GM19438 (cell line): ENCODE data around the gene LONRF2.
"Not testable (repeated sequence)": the region's sequence is repeated elsewhere in the genome, so short reads cannot be mapped to it uniquely, and the experiment has no call there.

Experiments
- ATAC-seq: cut with Tn5 transposase; IDR thresholded peaks from one replicate; pipeline ENCODE4 v1.9.1; 2021; ENCODE audit warnings: low read depth; ENCODE audit not compliant: unreplicated experiment

LONRF2 gene

DNA sequence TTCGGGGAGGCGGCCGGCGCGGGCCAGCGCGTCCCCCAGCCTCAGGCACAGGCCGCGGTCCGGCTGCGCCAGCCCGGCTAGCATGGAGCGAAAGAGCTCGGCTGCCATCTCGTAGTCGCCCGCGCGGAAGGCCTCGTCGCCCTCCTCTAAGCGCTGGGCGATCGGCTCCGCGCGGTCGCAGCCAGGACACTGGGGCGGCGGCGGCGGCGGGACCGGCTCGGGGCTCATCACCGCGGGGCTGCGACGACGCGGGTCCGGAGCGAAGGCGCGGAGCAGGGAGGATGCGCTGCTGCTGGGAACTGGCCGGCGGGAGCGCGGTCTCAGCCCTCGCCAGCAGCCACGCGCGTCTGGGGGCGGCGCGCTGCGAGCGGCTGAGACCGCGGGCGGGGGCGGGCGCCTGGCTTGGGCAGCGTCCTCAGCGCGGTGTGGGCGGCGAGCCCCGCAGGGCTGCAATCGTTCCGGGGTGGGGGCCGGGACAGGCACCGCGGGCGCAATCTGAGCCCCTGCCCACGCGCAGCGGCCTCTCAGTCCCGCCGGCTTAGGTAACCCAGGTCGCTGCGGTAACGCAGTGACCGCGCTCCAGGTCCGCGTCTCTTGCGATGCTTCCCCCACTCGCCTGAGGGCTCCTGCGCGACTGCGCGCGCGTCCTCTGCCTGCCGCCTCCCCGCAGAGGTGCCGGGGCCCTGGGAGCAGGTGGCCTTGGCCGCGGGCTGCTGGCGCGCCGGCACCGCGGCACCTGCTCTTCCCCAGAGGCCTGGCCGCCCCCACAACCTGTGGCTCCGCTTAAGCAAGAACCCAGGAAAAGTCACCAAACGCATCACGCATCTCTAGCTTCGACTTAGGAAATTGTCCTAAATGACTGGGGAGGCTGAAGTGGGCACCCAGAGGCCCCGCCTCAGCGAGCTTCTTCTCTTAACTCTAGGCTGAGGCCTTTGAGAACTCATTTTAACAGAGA, at the start of gene LONRF2:
LONRF2 (minus strand) TSS at position 636 of the 955 bp plus-strand sequence; CDS start at position 228, 408 bp downstream.
- ATAC-seq = no peak

DNA sequence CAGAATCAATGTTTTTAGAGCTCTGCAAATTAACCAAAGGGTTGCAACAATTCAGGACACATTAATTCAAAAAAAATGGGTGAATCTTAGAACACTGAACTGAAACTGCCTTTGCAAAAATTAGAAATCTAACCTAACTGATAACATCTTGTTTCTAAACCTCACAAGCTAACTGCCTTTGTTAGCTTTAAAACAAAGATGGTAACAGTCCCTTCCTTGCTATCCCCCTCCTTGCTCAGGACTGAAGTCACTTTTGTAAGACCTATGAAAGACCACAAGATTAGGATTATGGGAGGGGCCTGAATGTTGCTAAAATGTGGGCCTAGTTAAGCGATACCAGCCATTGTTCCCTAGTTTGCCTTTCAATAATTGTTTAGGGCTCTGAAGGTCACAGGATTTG, 44.9 kb upstream of the LONRF2 start:
- ATAC-seq = no peak

DNA sequence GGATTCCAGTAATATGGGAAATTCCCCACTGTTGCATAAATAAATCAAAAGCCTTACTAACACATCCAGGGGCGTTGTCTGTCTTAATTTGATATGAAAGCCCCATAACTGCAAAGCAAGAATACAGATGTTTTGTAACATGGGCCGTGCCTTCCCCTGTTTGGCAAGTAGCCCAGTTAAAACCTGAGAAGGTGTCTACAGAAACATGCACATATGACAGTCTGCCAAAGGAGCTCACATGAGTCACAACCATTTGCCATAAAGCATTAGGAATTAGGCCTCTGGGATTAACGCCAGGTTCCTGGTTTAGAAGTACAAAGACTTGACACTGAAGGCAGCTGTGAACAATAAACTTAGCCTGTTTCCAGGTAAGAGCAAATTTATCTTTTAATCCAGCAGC, 43.1 kb upstream of the LONRF2 start:
- ATAC-seq = no peak

DNA sequence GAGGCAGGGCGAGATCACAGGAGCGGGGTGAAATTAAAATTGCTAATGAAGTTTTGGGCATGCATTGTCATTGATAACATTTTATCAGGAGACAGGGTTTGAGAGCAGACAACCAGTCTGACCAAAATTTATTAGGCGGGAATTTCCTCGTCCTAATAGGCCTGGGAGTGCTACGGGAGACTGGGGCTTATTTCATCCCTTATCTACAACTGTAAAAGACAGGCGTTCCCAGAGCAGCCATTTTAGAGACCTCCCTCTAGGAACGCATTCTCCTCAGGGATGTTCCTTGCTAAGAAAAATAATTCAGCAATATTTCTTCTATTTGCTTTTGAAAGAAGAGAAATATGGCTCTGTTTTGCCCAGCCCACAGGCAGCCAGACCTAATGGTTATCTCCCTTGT, 40.0 kb upstream of the LONRF2 start:
- not testable (repeated sequence) for ATAC-seq

DNA sequence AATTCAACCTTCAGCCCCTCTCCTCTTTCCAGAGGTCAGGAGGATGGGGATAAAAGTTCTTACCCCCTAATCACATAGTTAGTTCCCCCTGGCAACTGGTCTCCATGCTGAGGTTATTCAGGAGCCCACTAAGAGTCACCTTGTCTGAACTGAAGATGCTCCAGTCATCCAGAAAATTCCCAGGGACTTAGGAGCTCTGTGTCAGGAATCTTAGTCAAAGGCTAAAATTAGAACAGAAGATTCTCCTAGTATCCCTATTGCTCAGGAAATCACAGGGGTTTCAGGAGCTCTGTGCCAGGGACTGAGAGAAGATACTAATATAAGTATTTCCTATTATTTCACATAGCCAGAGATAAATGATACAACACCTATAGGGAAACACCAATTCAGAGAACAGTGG, 37.3 kb upstream of the LONRF2 start:
- ATAC-seq = no peak

DNA sequence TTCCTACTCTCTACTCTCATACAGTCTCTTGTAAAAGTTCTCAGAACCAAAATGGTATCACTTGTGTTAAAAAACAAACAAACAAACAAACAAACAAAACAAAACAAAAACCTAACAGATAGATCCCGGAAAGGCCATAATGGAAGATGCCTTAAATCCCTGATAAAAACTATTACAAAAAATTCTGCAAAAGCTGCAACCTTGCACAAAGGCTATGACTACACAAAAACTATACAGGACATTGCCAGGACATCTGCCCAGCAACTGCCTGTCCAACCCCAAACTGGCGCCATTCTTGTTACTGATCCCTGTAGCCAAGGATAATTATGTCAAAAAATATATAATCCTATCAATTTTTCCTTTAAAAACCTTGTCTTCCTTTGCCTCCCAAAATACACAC, 36.3 kb upstream of the LONRF2 start:
- no peak for ATAC-seq

DNA sequence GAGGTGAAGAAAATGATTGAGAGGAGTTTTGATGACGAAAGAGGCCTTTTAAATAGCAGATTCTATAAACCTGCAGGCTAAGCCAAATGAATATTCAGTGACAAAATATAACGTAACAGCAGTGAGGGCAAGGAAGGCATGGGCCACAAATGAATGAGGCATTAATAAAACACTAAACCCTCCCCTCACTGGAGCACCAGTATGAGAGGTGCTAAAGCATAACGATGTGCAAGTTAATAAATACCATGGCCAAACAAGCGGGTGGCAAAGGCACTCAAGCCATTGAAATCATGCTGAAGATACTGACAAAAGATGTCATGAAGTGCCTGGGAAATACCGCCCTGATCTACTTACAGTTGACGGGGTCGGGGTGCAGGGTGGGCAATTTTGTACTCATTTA, 30.2 kb upstream of the LONRF2 start:
- no peak for ATAC-seq

DNA sequence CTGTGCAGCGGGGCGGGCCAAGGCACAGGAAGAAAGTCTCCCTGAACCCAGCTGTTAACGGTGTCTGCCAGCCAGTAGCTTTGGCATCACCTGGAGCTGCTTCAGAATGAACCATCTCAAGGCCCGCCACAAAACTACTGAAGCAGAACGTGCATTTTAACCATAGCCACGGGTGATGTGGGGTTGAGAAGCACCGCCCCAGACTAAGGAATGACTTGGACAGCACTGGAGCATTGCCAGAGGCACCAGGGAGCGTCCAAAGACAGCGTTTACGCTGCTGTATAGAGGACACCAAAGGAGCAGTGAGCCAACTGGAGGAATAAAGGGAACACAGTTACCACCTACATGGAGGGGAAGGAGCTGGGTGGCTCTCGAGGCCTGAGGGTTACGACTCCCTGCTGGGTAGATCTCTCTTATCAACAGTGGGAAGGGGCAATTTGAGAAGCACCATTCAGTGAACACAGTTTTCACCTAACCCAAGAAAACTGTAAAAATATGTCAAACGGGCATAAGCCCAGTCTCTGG, 28.4 kb upstream of the LONRF2 start:
- no peak for ATAC-seq

DNA sequence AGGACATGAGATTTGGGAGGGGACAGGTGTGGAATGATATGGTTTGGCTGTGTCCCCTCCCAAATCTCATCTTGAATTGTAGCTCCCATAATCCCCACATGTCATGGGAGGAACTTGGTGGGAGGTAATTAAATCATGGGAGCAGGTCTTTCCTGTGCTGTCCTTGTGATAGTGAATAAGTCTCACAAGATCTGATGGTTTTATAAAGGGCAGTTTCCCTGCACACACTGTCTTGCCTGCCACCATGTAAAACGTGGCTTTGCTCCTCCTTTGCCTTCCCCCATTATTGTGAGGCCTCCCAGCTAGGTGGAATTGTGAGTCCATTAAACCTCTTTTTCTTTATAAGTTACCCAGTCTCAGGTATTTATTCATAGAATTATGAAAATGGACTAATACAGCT, 22.8 kb upstream of the LONRF2 start:
- ATAC-seq = not testable (repeated sequence)

DNA sequence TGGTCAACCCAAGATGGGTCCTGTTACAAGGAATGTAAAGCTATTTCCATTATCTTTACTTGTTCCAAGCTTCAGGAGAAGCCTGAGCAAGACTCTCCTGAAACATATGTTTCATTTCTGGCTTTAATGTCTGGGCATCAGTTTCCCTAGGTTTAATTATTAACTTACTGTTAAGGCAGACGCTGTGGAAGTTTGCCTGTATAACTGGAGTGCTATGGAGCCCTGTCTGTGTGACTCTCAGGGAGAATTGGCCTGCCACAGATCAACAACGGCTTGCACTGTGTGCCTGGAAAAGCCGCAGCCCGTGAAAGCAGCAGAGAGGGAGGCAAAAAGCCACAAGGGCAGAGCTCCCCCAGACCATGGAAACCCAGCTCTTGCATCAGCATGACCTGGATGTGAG, 22.1 kb upstream of the LONRF2 start:
- ATAC-seq = no peak

DNA sequence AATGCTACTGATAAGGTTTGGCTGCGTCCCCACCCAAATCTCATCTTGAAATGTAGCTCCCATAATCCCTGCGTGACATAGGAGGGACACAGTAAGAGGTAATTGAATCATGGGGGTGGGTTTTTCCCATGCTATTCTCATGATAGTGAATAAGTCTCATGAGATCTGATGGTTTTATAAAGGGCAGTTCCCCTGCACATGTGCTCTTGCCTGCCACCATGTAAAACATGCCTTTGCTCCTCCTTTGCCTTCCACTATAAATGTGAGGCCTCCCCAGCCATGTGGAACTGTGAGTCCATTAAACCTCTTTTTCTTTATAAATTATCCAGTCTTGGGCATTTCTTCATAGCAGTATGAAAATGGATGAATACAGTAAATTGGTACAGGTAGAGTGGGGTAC, 20.2 kb upstream of the LONRF2 start:
- ATAC-seq = not testable (repeated sequence)

DNA sequence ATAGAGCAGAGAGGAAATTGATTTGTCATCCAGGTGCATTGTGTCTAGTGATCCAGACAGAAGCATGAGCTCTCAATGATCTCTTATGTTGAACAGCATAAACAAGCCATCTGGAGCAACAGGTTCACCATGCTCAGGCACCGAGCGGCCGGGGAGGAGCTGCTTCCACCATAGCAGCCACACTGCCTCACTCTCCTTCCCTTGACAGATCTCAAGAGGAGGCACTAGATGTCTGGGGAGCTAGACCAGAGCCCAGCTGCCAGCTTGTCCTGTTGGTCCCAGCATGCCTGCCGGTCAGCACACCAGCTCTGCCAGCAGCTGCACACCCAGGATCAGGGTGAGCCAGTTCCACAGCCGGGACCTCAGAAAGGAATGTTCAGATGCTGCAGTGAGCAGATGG, 17.5 kb upstream of the LONRF2 start:
- ATAC-seq = no peak

DNA sequence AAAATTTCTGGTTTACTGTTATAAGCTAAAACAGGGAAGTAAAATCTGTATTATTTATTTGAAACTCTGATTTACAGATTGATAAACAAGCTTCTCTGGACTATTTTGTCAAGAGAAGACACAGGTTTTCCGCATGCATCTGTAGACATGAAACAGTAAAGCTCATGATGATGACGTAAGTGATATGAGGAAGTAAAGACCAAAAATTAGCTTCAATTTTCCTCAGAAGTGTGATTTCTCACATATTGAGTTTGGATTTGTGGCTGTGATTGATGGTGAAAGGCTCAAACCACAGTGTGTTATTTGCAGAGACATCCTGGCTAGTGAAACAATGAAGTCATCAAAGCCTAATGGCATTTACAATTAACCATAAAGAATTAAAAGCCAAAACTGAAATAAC, 12.6 kb upstream of the LONRF2 start:
- no peak for ATAC-seq

DNA sequence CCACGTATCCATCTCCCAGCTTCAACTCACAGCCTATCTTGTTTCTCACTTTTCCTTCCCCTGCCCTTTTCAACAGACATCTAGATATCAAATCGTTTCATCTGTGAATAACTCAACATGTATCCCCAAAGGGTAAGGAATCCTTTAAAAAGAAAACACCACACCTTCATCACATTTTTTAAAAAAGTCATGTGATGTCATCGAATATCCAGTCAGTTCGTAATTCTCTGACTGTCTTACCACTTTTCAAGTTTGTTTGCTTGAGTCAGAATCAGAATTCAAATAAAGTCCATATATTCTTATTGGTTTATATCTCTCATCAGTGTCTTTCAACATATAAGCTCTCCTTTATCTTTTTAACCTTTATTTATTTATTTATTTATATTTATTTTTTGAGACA, 5.4 kb upstream of the LONRF2 start:
- no peak for ATAC-seq

DNA sequence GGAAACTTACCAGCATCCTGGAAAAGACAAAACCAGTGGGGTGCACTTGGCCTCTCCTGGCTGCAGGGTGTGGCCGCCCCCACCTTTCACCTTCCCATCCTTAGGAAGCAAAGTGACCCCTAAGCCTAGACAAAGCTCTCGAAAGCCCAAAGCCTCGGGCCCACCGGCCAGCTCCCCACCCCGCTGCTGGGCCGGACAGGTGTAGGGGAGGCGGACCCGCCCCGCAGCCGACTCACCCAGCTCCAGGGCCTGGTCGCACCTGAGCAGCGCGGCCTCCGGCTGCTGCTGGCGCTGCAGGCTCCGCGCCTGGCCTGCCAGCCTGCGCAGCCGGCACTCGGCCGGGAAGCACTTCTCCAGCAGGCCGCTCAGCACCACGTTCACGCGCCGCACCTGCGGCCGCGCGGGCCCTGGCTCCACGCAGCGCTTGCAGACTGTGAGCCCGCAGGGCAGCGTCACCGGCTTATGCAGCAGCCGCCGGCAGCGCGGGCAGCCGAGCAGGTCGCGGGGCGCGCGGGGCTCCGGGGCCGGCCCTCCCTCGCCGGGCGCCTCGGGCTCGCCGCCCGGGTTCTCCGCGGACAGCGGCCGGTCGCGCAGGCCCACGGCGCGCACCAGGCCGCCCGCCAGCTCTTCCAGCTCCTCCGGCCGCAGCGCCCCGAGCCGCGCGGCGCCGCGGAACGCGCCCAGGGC, 979 bp downstream of the LONRF2 start:
- ATAC-seq = no peak

DNA sequence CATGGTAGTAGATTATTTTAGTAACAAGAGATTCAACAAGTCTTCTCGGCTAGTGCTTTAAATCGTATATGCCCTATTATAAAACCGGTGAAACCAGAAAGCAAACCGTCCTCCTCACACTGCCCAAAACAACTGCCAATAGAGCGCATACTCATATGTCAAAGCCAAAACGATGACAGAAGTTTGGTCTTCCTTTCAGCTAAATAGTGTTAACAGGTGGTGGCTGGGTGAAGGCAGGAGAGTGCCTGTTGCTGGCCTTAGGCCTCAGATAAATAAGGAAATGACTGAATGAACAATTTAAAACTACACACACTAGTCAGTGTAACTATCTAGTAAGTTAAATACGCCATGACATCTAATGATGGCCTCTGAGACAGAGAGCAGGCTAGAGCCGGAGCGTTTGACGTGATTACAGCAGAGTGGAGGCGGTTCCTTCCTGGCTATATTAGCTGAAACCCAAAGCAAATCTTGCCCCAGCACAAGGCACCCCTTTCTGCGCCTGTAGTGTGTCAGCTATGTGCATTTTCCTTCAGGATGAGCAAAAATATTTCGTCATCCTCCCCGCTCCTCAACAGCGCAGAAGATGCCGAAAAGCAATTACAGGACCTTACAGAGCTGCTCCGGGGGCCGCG, 1.6 kb downstream of the LONRF2 start:
- ATAC-seq = no peak

DNA sequence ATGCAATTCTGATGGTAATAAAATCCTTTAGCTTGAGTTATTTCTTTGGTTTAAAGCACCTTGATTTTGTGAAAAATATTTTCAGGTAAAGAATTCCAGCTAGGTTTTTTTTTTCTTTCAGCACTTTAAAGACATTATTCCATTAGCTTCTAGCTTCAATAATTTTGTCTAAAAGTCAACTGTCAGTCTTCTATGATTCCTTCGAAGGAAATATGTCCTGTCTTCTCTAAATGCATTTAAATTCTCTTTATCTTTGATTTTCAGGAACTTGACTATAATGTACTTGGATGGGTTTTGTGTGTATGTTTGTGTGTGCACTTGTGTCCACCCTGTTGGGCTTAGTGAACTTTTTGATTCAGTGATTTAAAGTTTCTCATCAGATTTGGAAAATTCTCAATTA, 4.7 kb downstream of the LONRF2 start:
- ATAC-seq = no peak

DNA sequence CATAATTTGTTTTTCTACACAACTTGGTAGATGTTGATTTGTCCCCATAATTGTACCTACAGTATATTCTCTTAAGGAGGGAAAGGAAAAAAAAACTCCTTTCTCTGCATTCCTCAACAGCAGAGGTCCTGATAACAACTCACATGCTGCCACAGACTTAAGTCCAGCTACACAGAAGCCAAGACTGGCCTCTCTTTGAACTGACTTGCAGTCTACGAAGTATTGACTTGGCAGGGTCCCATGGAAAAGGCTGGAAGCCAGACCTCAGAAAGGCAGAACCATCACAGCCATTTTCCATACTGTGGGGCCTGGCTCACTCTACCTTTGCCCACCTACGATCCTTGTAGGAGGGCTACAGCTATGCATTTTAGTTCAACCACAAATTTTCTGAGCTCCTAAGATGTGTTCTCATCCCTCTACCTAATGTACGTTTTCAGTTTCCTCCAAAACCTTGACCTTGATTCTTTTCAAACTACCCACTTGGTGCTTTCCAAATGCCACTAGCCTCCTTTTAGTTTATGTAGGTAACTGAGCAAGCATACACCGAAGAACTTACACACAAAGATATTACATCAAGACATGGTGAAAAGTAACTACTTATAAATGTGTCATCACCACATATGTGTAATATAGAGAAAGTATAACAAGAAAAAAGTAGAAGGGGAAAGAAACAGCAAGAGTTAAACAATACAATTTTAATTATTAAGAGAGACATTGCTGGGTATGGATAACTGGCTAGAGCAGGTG, 12.2 kb downstream of the LONRF2 start:
- ATAC-seq = no peak

DNA sequence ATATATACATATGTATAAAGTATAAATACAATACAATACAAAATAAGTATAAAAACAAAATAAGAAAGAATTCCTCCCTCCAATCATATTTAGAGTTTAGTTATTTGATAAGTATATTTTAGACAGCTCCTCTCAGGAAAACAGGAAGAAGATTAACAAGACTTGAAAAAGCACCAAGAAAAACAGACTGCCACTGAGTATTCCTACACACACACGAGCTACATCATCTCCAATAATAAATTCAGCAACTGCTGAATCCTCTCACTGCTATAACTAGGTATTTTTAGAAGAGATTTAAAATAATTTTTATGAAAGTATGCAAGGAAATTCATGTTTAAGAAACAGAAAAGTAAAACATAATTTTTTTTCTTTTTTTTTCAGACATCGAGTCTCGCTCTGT, 13.0 kb downstream of the LONRF2 start:
- ATAC-seq = no peak

DNA sequence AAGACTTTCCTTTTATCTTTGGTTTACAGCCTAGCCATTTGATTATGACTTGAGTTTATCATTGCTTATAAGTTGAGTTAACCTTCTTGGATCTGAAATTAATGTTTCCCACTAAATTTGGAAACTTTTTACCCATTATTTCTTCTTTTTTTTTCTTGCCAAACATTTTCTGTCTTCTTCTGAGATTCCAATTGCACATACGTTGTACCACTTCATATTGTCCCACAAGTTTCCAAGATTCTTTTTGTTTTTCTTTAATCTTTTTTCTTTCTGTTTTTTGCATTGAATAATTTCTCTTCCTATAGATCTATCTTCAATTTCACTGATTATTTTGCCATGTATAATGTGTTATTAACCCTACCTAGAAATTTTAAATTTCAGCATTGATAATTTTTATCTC, 18.6 kb downstream of the LONRF2 start:
- no peak for ATAC-seq

DNA sequence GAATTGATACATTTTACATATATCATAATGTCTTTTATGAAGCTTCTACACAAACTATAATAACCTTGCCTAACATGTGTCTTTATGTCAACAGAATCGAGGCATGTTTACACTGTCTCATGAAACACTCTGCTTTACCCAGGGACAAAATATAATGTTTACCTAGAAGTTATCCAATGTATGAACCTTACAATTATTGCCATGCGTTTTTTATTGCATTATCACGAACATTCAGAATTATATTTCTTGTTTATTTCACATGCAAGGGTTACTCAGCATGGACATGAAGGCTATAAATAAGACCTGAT, 19.8 kb downstream of the LONRF2 start:
- ATAC-seq = no peak
